Colonic mucosa (tissue), 4 donors: Measurements from ENCODE around the gene RABGGTA. TPM values are rescaled to one million over a fixed set of nuclear protein-coding genes. Genes with fewer than 3 reads are reported as not detected.

Experiments used
- DNase-seq: peaks from one replicate; pipeline ENCODE4 v3.0.0-alpha.2; 2020
- H3K27ac ChIP-seq: fragments of 200-600 bp; one replicate; pipeline ENCODE4 v1.8.0; 2021
- H3K27me3 ChIP-seq: fragments of 200-600 bp; one replicate; pipeline ENCODE4 v1.8.0; 2021
- H3K36me3 ChIP-seq: fragments of 200-600 bp; one replicate; pipeline ENCODE4 v1.8.0; 2021
- H3K4me1 ChIP-seq: fragments of 200-600 bp; one replicate; pipeline ENCODE4 v1.8.0; 2021; ENCODE audit warnings: mild to moderate bottlenecking
- H3K4me3 ChIP-seq: fragments of 200-600 bp; one replicate; pipeline ENCODE4 v1.8.0; 2021
- H3K9ac ChIP-seq, 2 donors: one replicate each; pipeline ENCODE4 v1.7.0; 2013; ENCODE audit warnings: control low read depth in 2 of 2, low read depth in 2 of 2, low read length in 2 of 2
- H3K9me3 ChIP-seq: fragments of 200-600 bp; one replicate; pipeline ENCODE4 v1.8.0; 2021
- CTCF ChIP-seq: fragments of 200-600 bp; IDR thresholded peaks from one replicate; pipeline ENCODE4 v1.8.0; 2022; ENCODE audit warnings: antibody characterized with exemption, mild to moderate bottlenecking
- intact Hi-C: fragments of 100-400 bp; cut with DNase I; formaldehyde crosslinking; loops from one replicate; pipeline ENCODE4 v1.14.1; 2022
- total RNA-seq, 2 donors: library from RNA; stranded (reverse); fragmentation: NEBNext Ultra II Directional in 1 of 2; extraction: Animal tissue kit (Norgen Biotek cat#: 25700) in 1 of 2; gene quantifications; one replicate each; pipeline ENCODE4 v1.2.1, GENCODE V29; 2021
- donor health status: healthy.
- donor health status: DM: no; HTN: no; CAD: no.
- donor health status: DM: no; HTN: no; CAD: no.

The RABGGTA gene
- total RNA-seq, 2 donors from 2014 or later = 37.3 to 38.3 TPM

GRCh38 chr14:24252289-24253124, 18.9 kb downstream of the RABGGTA start:
- Histone ChIP-seq H3K36me3 (no peaks in the 10 kb centered on the region), H3K4me1 (no peaks in the 10 kb centered on the region), H3K4me3 (no peak overlapping the region), H3K27ac (no peak overlapping the region), H3K9me3 (no peaks in the 10 kb centered on the region), H3K9ac (no peak overlapping the region), H3K27me3 (no peaks in the 10 kb centered on the region)
- intact Hi-C loops = no loop called here
- DNase-seq = no peak
- TF ChIP-seq CTCF = no peak

GRCh38 chr14:24251880-24252288, 19.5 kb downstream of the RABGGTA start:
- no peaks in the 10 kb centered on the region for H3K27me3 ChIP-seq
- H3K4me3 ChIP-seq = no peak overlapping the region
- no peaks in the 10 kb centered on the region for H3K4me1 ChIP-seq
- intact Hi-C loops = no loop called here
- TF ChIP-seq CTCF = no peak
- DNase-seq = no peak
- no peaks in the 10 kb centered on the region for H3K36me3 ChIP-seq
- H3K9ac ChIP-seq = no peak overlapping the region
- no peaks in the 10 kb centered on the region for H3K9me3 ChIP-seq
- H3K27ac ChIP-seq = no peak overlapping the region

GRCh38 chr14:24250354-24250753, 21.0 kb downstream of the RABGGTA start:
- Histone ChIP-seq H3K27ac (no peak overlapping the region), H3K4me3 (no peak overlapping the region), H3K27me3 (no peaks in the 10 kb centered on the region), H3K9me3 (no peaks in the 10 kb centered on the region), H3K4me1 (no peaks in the 10 kb centered on the region), H3K36me3 (no peaks in the 10 kb centered on the region), H3K9ac (no peak overlapping the region)
- intact Hi-C loops = no loop called here
- DNase-seq = no peak
- TF ChIP-seq CTCF = no peak

GRCh38 chr14:24249230-24250021, 22.0 kb downstream of the RABGGTA start:
- no peaks in the 10 kb centered on the region for H3K4me1 ChIP-seq
- no peaks in the 10 kb centered on the region for H3K27me3 ChIP-seq
- DNase-seq = no peak
- no peaks in the 10 kb centered on the region for H3K36me3 ChIP-seq
- no peak overlapping the region for H3K27ac ChIP-seq
- intact Hi-C loops = loop anchor here (10.0 kb wide), 1 partner anchor 185 kb away; no protein-coding TSS in a partner anchor
- H3K4me3 ChIP-seq = no peak overlapping the region
- no peaks in the 10 kb centered on the region for H3K9me3 ChIP-seq
- TF ChIP-seq CTCF = no peak
- H3K9ac ChIP-seq = no peak overlapping the region

- Histone ChIP-seq H3K27ac (no peak overlapping the region), H3K4me3 (no peak overlapping the region), H3K36me3 (no peaks in the 10 kb centered on the region), H3K27me3 (no peaks in the 10 kb centered on the region), H3K4me1 (no peaks in the 10 kb centered on the region), H3K9ac (no peak overlapping the region), H3K9me3 (no peaks in the 10 kb centered on the region)
- no peak for TF ChIP-seq CTCF
- DNase-seq = no peak
- intact Hi-C loops = loop anchor here (10.0 kb wide), 1 partner anchor 187 kb away; no protein-coding TSS in a partner anchor
Measured at GRCh38 chr14:24247422-24247821, 24.0 kb downstream of the RABGGTA start.
